Globus pallidus (tissue), 1 donor: ENCODE data around the gene BTBD9.

Experiments used
- DNase-seq: peaks from one replicate; pipeline ENCODE4 v3.0.0-alpha.2; 2015; ENCODE audit warnings: low spot score

BTBD9 gene

DNA sequence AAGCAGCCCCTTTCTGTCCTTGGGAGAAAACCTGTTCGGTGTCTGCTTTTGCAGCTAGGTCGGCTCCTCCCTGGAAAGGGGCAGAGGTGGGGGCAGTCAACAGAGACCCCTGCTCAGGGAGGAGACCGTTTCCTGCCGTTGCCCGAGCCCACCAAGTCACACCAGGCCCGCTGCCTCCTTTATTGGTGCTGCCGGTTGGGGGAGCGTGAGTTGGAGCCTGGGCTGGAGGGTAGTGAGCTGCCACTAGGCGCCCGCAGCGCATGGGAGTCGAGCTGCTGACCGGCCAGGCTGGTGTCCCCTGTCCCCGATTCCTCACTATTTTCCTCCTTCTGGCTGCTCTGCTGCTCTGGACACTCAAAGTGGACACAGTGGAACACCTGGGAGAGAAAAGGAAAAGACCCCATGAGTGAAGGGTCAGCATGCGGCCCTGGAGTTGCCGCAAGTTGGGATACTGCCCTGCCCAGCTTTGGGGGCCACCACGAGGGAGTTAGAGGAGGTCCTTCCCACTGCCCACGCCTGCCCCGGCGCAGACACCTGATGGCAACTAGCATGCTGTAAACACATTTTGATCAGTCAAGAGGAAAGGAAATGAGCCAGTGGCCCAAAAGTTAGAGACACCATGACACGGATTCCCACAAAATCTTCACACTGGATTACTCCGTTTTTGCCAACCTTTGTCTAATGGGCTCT lies 464.8 kb downstream of the BTBD9 start:
- DNase-seq, result no peak

DNA sequence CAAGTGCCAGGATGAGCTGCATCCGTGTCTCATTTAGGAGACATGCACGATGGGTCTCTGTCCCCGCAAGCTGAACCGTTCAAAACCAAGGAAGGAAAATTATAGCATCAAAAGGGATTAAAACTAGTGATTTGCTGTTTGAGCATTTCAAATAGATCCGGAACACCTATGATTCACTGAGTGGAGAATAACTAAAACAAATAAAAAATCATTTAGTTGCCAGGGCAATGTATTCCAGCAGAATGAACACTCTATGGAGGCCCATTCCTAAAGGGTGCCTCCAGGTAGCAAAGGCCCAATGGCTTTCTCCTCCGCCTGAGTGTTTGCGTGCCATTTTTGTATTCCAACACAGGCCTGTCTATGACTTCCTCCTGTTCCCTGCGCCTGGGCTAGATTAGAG lies 465.4 kb downstream of the BTBD9 start:
- no peak for DNase-seq

DNA sequence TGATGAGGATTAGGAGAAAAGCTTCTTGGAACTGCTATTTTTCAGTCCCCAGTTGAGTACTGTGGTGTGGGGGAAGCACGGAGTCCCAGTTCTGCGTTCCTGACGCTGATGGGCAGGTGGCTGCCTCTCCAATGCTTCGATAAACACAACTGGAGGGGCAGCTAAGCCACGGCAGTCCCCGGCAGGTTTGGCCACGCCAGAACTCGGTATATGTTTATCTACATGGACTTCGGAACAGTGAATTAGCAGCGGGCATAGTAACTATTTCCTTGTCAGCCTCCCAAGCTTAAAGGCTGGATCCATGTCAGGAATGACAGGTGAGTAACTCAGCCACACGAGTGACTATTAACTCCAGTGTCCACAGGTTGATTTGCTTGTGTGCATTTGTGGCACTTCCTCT lies 465.8 kb downstream of the BTBD9 start:
- DNase-seq, result no peak

DNA sequence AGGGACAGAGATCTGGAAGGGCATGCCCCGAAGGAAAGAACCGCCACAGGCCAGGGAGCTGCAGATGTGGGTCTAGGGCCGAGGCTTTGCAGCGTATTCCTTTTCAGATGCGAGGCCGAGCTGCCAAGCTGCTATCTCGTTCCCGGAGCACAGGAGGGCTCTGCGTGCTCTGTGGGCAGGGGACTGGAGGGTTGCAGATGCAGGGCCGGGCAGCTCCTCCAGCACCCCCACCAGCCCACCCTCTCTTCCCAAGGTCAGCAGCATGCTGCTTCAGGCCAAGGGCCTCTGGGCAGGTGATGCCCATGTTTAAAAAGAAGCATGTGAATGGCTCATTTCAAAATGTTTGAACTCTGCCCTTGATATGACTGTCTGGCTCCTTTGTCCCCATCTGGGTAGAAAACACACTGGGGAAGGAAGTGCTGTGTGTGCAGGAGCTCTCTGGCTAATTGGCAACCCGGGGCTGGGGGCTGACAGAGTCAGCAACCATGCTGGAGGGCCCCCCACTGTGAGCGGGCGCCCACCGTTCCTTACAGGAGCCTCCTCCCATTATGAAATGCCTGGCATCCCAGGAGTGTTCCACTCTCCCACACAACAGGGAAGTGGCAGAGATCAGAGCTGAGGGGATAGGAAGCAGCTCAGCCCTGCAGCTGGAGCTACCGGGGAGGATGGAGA lies 466.9 kb downstream of the BTBD9 start:
- no peak for DNase-seq

DNA sequence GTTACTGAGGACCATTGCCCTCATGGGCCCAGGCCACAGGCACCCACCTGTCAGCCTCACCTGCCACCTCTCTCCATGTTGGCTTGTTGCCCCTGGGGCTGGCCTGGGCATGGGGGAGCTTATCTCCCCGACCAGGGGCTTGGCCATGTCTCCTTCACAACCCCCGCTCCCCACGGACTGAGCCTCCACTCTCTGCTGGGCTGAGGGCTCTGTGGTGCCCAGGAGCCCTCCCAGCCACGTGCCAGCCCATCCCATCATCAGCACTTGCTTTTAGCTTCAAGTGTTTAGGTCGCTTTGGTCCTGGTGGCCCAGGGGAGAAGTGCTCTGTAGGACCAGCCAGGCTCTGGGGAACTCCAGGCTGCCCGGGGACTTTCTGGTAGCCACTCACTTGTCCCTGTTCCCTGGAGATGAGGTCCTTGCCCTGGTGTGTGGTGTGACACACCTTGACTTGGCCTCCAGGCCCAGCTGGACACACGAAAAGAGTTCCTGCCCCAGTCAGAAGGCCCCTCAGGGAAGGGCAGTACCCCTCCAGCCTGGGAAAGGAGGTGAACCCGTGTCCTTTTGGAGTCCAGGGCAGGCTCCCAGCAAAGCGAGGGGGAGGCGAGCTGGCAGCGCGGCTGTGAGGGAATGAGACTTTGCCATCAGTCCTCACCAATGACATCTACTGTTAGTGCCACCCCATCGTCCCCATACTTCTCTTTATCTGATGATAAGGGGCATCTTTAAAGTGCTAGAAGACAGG lies 467.6 kb downstream of the BTBD9 start:
- no peak for DNase-seq

DNA sequence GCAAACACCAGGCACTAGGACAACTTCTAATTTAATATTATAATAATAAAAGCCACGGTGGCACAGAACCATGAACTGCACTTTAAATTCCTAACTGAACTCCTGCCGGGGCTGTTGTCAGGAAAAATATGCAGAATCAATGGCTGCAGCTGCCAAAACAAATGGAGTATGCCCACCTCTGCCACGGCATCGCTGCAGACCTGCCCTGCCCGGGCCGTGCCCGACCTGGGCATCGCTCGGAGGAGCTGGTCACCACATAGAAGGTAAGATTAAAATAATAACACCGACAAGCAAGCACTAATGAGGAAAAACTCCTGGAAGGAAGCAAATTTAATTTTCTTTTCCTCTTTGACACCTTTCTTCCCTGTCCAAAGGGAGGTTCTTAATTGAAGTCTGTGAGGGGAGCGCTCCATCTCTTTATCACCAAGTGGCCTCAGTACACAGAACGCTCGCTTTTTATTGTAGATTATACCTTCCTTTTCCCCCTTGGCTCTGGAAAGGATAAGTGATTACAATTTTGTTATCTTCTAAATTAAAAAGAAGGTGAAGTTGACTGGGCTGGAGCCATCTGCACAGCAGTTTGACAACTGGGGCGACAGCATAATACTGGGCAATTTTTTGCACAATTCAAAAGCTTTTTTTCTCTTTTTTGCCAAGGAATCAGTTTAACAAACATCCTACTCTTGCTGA lies 468.9 kb downstream of the BTBD9 start:
- no peak for DNase-seq

DNA sequence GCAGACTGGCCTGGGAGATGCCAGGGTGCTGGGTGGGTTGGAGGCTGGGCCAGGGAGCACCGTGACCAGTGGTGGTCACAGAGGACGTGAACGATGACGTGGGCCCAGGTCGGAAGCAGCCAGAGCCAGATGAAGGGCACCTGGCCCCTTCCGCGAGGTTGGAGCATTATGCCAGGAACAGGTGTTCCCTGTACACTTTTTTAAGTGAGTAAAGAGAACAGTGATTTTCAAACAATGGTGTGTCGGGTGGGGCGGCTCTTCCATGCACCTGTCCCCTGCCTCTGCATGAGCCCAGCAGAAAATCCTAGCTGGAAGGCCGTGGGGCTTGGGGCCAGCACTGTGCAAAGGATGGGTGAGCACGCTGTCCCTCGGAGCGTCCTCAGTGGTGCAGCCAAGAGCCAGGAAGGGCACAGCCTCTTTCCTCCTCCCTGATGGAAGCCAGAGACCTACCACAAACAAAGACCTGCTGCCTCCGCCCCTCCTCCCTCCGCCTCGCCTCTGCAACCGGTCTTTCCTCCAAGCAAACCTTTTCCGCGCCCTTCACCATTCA lies 469.7 kb downstream of the BTBD9 start:
- no peak for DNase-seq

DNA sequence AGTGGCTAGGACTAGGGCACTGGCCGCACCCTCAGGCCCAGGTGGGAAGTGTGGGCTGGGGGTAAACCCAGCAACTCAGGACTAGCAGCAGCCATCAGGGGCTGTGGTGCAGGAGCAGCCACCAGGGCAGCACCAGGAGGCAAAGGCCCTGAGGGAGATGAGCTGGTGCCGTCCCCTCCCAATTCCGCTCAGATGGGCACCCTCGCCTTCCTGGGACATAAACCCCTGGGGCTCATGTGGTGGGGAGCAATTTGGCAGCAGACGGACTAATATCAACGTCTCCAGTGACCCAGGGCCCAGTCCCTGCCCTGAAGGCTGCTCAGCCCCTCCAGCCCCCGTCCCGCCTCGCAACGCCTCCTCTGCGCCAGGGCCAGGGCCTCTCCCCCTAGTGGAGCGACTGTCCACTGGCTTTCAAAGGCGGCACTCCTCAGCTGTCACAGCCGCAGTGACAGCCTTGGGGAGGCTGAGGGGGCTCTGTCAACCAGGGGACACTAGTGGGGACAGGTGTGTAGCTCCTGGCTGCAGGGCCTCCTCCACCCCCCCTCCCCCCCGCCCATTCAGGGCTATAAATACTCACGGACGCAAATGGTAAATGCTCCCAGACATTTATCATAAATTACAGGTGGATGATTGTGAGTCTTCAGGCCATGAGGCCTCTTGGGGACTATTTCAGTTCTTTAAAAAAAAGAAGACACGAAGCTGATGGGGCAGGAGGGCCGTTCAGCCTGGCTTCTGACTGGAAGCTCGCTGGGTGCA lies 470.3 kb downstream of the BTBD9 start:
- DNase-seq, result no peak

DNA sequence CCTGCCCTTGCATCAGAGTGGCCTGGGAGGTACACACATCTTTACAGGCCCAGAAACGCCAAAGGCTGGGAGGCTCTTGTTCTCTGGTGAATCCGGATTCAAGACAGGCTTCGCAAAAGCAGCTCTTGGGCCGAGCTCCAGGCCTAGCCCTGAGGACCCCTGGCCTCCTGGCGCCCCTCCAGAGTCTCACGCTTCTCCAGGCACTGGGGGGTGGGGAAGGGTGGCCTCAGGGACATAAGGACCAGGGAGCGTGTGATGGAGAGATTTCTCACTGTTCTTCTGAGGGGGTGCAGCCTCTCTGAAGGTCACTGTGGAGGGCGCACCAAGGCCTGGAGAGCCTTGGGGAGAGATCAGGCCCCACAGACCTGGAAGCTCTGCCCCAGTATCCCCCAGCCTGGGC lies 471.0 kb downstream of the BTBD9 start:
- no peak for DNase-seq

DNA sequence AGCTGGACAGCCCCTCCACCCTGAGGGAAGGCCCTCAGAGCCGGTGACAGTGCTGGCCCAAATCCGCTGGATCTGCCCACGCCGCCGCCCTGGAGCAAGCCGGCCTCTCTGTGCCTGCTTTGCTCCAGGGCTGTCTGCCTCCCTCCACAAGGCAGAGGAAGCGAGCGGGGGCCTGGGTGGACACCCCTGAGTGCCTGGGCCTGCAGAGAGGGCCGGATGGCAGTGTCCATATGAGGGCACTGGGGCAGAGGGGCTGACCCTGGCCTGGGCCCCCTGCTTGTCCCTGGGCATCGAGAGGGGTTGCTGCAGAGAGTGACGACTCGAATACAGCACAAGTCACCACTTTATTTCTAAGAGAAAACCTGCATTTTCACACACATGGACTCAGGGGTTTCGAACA lies 471.6 kb downstream of the BTBD9 start:
- no peak for DNase-seq

DNA sequence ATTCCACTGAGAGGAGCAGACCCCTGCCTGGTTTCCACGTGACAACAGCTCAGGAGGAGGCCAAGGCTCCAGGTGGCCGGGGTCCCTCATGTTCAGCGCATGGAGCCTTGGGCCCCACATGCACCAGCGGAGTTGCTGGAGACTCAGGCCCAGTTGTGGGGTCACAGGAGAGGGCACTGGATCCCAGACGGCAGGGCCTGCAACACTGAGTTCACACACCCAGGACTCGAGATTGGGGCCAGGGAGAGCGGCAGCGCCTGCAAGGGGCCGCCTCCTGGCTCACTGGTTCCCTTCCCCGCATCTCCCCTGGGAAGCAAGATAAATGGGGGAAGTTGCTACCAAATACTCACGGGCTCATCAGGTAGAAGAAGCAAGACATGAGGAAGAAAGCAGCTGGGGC lies 472.1 kb downstream of the BTBD9 start:
- DNase-seq, result no peak

DNA sequence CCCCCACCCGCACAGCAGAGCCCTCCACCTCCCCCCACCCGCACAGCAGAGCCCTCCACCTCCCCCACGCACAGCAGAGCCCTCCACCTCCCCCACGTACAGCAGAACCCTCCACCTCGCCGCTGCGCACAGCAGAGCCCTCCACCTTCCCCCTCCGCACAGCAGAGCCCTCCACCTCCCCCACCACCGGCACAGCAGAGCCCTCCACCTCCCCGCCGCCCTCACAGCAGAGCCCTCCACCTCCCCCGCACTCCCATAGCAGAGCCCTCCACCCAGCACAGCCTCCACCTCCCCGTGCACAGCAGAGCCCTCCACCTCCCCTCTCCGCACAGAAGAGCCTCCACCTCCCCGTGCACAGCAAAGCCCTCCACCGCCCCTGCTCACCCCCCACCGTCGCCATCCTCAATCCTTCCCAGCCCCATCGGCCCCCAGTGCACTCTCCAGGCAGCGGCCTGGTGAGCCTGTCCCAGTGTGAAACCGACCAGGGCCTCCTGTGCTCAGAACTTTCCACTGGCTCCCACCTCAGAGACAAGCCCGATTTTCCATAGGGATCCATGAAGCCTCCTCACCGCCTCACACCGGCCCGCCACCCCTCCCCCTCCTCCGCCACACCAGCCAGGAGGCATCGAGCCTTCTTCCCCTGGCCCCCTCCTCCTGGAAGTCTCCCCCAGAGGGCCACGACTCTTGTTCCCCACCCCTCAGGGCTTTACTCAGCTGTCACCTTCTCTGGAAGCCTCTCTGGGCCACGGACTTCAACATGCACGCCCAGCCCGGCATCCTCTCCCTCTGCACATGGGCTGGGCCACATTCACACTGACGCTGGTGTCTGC lies 473.1 kb downstream of the BTBD9 start:
- DNase-seq, result no peak

DNA sequence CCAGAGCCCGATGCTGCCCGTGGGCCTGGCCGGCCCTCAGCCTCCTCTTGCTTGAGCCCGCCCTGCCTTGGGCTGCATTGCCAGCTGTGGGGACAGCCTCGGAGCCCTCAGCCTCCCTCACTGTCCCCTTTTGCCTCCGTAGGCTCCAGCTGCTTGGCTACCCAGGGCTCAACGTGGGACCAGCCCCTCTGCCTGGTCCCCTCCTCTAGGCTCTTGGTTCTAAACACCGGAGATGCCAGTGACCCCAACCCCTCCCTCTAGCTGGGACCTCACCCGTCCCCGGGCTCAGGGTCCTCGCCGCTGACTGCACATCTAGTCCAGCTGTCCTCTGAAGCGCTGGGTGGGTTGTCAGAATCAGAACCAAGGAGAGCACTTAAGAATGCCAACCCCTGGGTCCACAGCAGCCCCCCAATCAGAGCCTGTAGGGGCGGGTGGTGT lies 475.0 kb downstream of the BTBD9 start:
- DNase-seq, result no peak

DNA sequence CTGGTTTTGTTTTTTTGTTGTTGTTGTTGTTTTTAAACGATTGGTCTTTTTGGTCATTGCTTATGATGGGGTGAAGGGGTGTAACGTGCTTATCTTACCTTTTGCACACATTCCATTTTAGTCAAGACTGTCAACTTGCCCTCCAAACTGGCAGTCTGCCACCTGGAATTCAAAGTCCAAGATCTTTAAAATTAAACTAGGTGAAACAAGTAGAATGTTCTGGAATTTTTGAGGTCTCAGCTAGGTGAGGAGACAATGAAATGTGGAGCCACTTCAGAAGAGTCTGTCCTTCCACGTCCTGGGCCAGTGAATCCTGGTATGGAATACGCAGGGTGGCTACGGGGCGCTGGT lies 475.6 kb downstream of the BTBD9 start:
- DNase-seq, result no peak

DNA sequence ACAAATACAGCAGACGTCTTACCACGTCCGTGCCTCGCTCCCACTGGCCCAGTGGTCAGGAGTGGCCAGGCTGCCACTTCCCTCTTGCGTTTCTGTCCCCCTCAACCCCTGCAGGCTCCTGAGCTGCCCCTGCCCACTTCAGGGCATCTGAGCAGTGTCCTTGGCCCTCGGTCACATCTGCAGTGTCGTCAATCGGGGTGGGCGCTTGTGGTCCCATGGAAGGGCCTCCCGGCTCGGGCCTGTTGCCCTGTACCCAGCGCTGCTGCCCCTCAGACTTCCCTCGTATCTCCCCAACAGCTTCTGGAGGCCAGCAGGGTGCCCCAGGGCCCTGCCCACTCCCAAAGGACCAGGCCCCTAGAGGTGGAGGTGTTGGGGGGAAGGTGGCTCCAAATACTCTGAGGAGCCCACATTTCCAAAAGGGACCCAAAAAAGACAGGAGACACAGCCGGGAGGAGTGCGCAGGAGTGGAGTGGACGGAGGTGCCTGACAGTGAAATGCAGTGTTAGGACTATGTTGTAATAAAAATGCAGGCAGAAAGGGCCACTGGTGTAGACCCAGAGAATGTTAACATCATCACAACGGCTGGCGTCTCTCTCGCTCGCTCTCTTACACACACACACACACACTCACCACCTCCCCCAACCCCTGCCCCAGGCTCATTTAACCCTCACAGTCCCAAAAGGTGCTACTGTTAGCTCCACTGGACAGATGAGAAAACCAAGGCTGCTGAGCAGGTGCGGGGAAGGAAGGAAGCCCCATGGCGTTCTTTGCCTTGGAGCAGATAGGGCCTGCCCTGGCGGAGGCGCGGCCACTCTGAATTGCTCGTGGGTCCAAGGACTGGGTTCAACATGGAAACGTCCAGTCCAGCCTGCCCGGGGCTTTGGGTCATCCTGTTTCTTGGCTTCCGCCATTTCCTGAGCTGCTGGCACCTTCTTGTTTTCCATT lies 476.3 kb downstream of the BTBD9 start:
- no peak for DNase-seq

DNA sequence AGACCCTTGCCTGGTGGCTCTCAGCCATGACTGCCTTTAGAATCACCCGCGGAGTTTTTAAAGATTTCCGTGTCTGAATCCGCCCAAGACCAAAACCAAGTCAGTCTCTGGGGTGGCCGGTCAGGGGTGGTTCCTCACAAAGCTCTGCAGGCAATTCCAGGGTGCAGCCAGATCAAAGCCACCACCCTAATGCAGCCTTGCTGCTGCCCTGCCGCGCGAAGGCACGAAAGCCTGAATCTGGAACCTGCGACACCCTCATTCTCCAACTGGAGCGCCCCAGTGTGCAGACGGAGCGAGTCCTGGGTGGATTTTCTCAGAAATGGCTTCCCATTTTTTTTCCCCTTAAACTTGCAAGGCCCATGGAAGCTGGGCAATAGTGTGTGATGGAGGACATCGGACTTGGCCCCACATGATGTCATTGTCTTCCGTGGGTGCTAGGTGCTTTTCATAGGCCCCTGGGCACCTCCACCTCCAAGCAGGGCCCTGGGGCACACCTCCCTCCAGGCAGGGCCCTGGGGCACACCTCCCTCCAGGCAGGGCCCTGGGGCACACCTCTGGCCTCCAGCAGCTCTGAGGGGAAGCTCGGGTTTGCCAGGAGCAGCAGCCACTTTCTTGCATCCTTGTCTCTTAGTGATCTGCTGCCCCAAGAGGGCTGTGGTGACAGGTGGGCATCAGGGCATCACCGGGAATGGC lies 477.1 kb downstream of the BTBD9 start:
- no peak for DNase-seq

DNA sequence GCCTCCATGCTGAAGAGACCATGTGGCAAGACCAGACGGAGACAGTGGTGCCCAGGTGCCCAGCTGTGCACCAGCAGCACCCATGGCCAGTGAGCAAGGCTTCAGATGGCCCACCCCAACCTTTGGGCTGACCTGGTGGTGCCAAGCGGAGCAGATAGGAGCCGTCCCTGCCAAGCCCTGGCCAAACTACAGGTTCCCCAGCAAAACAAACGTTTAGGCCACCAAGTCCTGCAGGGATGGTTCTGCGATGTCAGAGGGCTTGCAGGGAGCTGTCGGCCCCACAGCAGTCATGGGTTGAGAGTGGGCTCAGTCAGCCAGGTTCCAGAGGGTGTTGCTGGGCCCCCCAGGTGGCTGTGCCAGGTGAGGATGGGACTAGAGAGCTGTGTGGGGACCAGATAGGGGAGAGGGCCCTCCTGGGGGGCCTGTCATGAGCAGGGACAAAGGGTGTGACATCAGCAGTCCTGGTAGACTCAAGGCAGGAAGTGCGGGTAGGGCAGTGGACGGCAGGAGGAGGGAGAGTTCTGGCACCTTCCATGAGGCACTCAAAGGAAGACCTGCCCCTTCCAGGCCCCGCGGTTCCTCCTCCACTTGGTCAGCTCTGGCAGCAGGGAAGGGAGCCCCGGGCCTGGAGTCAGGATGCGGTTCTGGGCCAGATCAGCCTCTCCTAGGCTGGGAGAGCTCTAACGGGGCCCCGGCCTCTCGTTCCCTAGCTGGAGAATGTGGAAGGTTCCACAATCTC lies 477.8 kb downstream of the BTBD9 start:
- DNase-seq, result no peak

DNA sequence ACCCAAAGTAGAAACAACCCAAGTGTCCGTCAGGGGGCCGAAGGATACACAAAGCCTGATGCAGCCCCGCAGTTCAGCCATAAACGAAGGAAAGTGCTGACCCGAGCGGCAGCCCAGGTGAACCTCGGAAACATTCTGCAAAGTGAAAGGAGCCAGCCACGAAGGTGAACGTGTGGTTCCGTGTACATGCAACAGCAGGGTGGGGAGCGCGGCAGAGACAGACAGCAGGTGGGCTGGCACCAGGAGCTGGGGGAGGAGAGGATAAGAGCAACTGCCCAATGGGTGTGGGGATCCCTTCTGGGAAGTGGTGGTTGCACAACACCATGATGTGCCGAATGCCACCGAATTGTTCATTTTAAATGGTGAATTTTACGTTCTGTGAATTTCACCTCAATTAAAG lies 478.4 kb downstream of the BTBD9 start:
- DNase-seq, result no peak
